A549 (cell line): ENCODE data around the gene ACTG1. TPM values are rescaled to one million over a fixed set of nuclear protein-coding genes. Genes with fewer than 3 reads are reported as not detected.

Experiments
- ATAC-seq, 2 experiments: fragments of 200-7000 bp in 1 of 2; fragments of >200 bp in 1 of 2; cut with Nextera tagmentation in 1 of 2; cut with Tn5 transposase in 1 of 2; 3 replicates each; pipeline versions ENCODE4 v1.8.0 to v1.9.1; 2018 to 2020; ENCODE audit warnings: mild to moderate bottlenecking in 1 of 2, moderate library complexity in 1 of 2
- CTCF ChIA-PET: fragments of 300-600 bp; sonication (Branson Sonifier 250); formaldehyde crosslinking; extraction: SDS; loops from one replicate; lab custom pipeline; 2021; ENCODE audit warnings: antibody characterized with exemption, inconsistent platforms; lab: Yijun Ruan, JAX
- POLR2A ChIA-PET: fragments of 350-600 bp; formaldehyde crosslinking; extraction: SDS; loops from one replicate; lab custom pipeline; 2021; ENCODE audit warnings: antibody characterized with exemption, inconsistent platforms; lab: Yijun Ruan, JAX
- DNase-seq, 2 experiments: peaks; one replicate each; pipeline versions ENCODE4 v3.0.0 to v3.0.0-alpha.2; 2011 to 2016; ENCODE audit warnings: low read depth in 1 of 2, low spot score in 1 of 2
- FAIRE-seq: peaks from 2 replicates; lab custom pipeline; 2011; peaks lifted over from hg19 to GRCh38; lab: Jason Lieb, UNC
- H3K27ac ChIP-seq, 2 experiments: fragments of >200 bp; sonication (Bioruptor Twin); formaldehyde crosslinking; 3 replicates each; pipeline ENCODE4 v1.5.1; 2016 to 2017
- H3K4me1 ChIP-seq: fragments of >200 bp; sonication (Bioruptor Twin); formaldehyde crosslinking; 3 replicates; pipeline ENCODE4 v1.6.1; 2016
- H3K4me2 ChIP-seq: fragments of >200 bp; sonication (Bioruptor Twin); formaldehyde crosslinking; 3 replicates; pipeline ENCODE4 v1.6.1; 2016
- H3K4me3 ChIP-seq: fragments of >200 bp; sonication (Bioruptor Twin); formaldehyde crosslinking; 3 replicates; pipeline ENCODE4 v1.5.1; 2016
- H3K9me3 ChIP-seq: fragments of >200 bp; sonication (Bioruptor Twin); formaldehyde crosslinking; 3 replicates; pipeline ENCODE4 v1.6.1; 2016
- CBX8 ChIP-seq: fragments of 200-600 bp; sonication (generic); IDR thresholded peaks from 2 replicates; pipeline ENCODE4 v1.6.1; 2016
- CHD2 ChIP-seq: fragments of 150-350 bp; IDR thresholded peaks from 2 replicates; pipeline ENCODE4 v1.6.1; 2014; ENCODE audit warnings: low read length; ENCODE audit not compliant: partially characterized antibody
- EHF ChIP-seq: fragments of 250-450 bp; sonication (Bioruptor Pico); IDR thresholded peaks from 2 replicates; pipeline ENCODE4 v1.5.0; 2020; ENCODE audit warnings: mild to moderate bottlenecking
- HES2 ChIP-seq: fragments of >200 bp; sonication (Bioruptor Twin); formaldehyde crosslinking; IDR thresholded peaks from 2 replicates; pipeline ENCODE4 v1.6.1; 2016
- JUN ChIP-seq, 2 experiments: fragments of >200 bp; sonication (Bioruptor Twin); formaldehyde crosslinking; IDR thresholded peaks; 2 replicates in 1 of 2; 3 replicates in 1 of 2; pipeline ENCODE4 v1.6.1; 2016 to 2017
- KDM5A ChIP-seq: fragments of 200-600 bp; sonication (generic); IDR thresholded peaks from 2 replicates; pipeline ENCODE4 v1.6.1; 2016; ENCODE audit warnings: antibody characterized with exemption, mild to moderate bottlenecking
- MAFK ChIP-seq: fragments of 450-650 bp; IDR thresholded peaks from 2 replicates; pipeline ENCODE4 v1.6.1; 2014; ENCODE audit not compliant: partially characterized antibody
- NFE2L2 ChIP-seq: fragments of 150-350 bp; conservative IDR thresholded peaks from 2 replicates; pipeline ENCODE4 v1.6.1; 2014; ENCODE audit warnings: low read length
- NPAS2 ChIP-seq: fragments of 250-450 bp; sonication (Bioruptor Pico); IDR thresholded peaks from 2 replicates; pipeline ENCODE4 v1.8.0; 2022; ENCODE audit warnings: mild to moderate bottlenecking, moderate library complexity, borderline replicate concordance
- PHF8 ChIP-seq: fragments of 200-600 bp; sonication (generic); IDR thresholded peaks from 2 replicates; pipeline ENCODE4 v1.6.1; 2016; ENCODE audit warnings: low read depth, mild to moderate bottlenecking, antibody characterized with exemption, moderate library complexity, borderline replicate concordance
- POLR2AphosphoS2 ChIP-seq: conservative IDR thresholded peaks from 2 replicates; pipeline ENCODE4 v1.6.1; 2012; ENCODE audit warnings: low read length, improper control_type of control experiment, inconsistent platforms
- RARB ChIP-seq: fragments of 250-450 bp; sonication (Bioruptor Pico); IDR thresholded peaks from 2 replicates; pipeline ENCODE4 v1.8.0; 2021; ENCODE audit warnings: mild to moderate bottlenecking, moderate library complexity
- RCOR1 ChIP-seq: fragments of 150-350 bp; IDR thresholded peaks from 2 replicates; pipeline ENCODE4 v1.6.1; 2014; ENCODE audit warnings: antibody characterized with exemption, low read length, low read depth
- RNF2 ChIP-seq: fragments of 200-600 bp; sonication (generic); IDR thresholded peaks from 2 replicates; pipeline ENCODE4 v1.6.1; 2016; ENCODE audit warnings: low read depth, mild to moderate bottlenecking, antibody characterized with exemption, moderate library complexity, borderline replicate concordance
- TFCP2L1 ChIP-seq: fragments of 250-450 bp; sonication (Bioruptor Pico); IDR thresholded peaks from 2 replicates; pipeline ENCODE4 v1.5.0; 2021; ENCODE audit warnings: mild to moderate bottlenecking
- ZFP36 ChIP-seq: fragments of 450-650 bp; IDR thresholded peaks from 2 replicates; pipeline ENCODE4 v1.6.1; 2014; ENCODE audit warnings: borderline replicate concordance; ENCODE audit not compliant: partially characterized antibody
- ZNF302 ChIP-seq: fragments of 250-450 bp; sonication (Bioruptor Pico); IDR thresholded peaks from 2 replicates; pipeline ENCODE4 v1.9.0; 2021; ENCODE audit warnings: inconsistent platforms, mild to moderate bottlenecking, moderate library complexity
- WGBS: methylation state at CpG from one replicate; pipeline ENCODE4 v1.1.6; 2017; ENCODE audit errors: missing lambda C conversion rate; 5-methylcytosine and 5-hydroxymethylcytosine counted together
- polyA plus RNA-seq, 4 experiments: library from polyadenylated mRNA; depleted of rRNA in 3 of 4; stranded (reverse); fragments of >200 nt; fragmentation: RNase III in 1 of 4; extraction: RNeasy Plus Mini Kit Qiagen cat#74134 plus additional on column Dnase treatment in 1 of 4; gene quantifications; 2 replicates in 3 of 4; 3 replicates in 1 of 4; pipeline ENCODE4 v1.2.3, GENCODE V29; 2011 to 2017
- TF ChIP-seq, protein P1 (sequence below): IDR thresholded peaks from 2 replicates; pipeline ENCODE4 v1.6.1; 2012
- TF ChIP-seq, protein P2 (sequence below): fragments of 200-600 bp; sonication (generic); IDR thresholded peaks from 2 replicates; pipeline ENCODE4 v1.6.1; 2016; ENCODE audit warnings: antibody characterized with exemption, mild to moderate bottlenecking, moderate library complexity

ACTG1 gene
- polyA plus RNA-seq, 2 of the 4 experiments (the other 2 are of a cell fraction): 2,042 to 7,263 TPM

DNA sequence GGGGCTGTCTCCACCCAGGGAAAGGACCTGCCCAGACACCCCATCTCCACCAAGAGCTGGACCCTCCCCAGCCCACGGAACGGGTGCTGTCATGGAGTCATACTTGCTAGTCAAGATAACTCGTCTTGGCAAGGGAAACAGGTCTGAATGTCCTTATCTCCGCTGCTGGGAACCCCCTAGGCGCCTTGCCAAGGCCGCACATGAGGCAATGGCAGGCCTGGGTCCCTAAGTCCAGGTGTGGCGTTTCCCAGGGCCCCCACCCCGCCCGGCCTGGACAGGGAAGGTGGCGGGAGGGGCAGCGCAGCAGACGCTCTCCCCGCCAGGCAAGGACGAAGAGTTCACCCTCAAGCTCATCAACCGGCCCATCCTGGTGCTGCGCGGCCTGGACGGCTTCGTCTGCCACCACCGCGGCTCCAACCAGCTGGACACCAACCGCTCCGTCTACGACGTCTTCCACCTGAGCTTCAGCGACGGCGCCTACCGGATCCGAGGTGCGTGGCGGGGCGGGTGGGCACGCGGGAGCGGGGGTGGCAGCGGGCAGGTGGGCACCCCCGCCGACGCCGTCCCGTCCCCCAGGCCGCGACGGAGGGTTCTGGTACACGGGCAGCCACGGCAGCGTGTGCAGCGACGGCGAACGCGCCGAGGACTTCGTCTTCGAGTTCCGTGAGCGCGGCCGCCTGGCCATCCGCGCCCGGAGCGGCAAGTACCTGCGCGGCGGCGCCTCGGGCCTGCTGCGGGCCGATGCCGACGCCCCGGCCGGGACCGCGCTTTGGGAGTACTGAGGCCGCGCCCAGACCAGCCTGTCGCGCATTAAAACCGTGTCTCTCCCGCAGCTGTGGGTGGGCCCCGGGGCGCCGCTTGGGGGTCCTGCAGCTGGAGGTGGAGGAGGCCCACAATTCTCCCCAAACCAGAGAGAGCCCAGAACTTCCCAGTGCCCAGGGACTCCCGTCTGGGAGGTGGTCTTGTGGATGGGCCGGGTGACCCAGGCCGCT, 24.0 kb upstream of the ACTG1 start:
- POLR2A ChIA-PET: no interaction called here
- Histone ChIP-seq H3K4me3 (no peak overlapping the region), H3K27ac (no peak overlapping the region), H3K4me1 (peaks cover 11% of the 10 kb centered on the region; the same call in 1 of the 3 replicates), H3K4me2 (no peak overlapping the region), H3K9me3 (no peaks in the 10 kb centered on the region)
- FAIRE-seq (no peak), ATAC-seq (no peak), DNase-seq (no peak)
- TF ChIP-seq POLR2AphosphoS2: no peak
- no peak for TF ChIP-seq ZNF302 (CRISPR knock-in tag)
- TF ChIP-seq EHF (CRISPR knock-in tag): no peak
- TF ChIP-seq, protein P1, sequence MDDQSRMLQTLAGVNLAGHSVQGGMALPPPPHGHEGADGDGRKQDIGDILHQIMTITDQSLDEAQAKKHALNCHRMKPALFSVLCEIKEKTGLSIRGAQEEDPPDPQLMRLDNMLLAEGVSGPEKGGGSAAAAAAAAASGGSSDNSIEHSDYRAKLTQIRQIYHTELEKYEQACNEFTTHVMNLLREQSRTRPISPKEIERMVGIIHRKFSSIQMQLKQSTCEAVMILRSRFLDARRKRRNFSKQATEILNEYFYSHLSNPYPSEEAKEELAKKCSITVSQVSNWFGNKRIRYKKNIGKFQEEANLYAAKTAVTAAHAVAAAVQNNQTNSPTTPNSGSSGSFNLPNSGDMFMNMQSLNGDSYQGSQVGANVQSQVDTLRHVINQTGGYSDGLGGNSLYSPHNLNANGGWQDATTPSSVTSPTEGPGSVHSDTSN: no peak
- no peak for TF ChIP-seq MAFK
- TF ChIP-seq RCOR1: no peak
- TF ChIP-seq HES2: no peak
- no peak; a peak in 1 of 5 replicates for TF ChIP-seq JUN (IDR thresholded peaks at IDR 0.05)
- TF ChIP-seq PHF8: no peak
- TF ChIP-seq NPAS2: no peak
- TF ChIP-seq CHD2: no peak
- WGBS: 94% methylated on average over 77 of the region's 89 CpGs
- CTCF ChIA-PET: interaction anchor here (0.8 to 6.4 kb wide), 10 partner anchors 8 to 65 kb away, joined by 3 to 29 read pairs (median 5); partner anchors contain the start of gene FAAP100

GRCh38 chr17:81535480-81536298, 23.1 kb upstream of the ACTG1 start:
- no peak overlapping the region for H3K27ac ChIP-seq
- H3K9me3 ChIP-seq: no peaks in the 10 kb centered on the region
- no peak for DNase-seq
- POLR2A ChIA-PET: no interaction called here
- no peak for ATAC-seq
- TF ChIP-seq, protein P1: peak; percentile 12; the same call in 1 of the 2 replicates
- TF ChIP-seq CBX8: no peak
- TF ChIP-seq, all 56 proteins: peak for 1
- no peak overlapping the region for H3K4me2 ChIP-seq
- H3K4me1 ChIP-seq: peaks cover 11% of the 10 kb centered on the region; the same call in 1 of the 3 replicates
- CTCF ChIA-PET: interaction anchor here (0.8 to 1.7 kb wide), 6 partner anchors 9 to 66 kb away, joined by 3 to 10 read pairs (median 3); no protein-coding TSS in a partner anchor
- WGBS: 96% methylated on average over 13 of the region's 13 CpGs
- H3K4me3 ChIP-seq: no peak overlapping the region
- no peak for FAIRE-seq

- FAIRE-seq: no peak
These were observed 22.4 kb upstream of the ACTG1 start for GRCh38 chr17:81535007-81535328.

More at GRCh38 chr17:81535007-81535328, 22.4 kb upstream of the ACTG1 start:
- WGBS: 73% methylated on average over 5 of the region's 5 CpGs
- DNase-seq (no peak), ATAC-seq (no peak)
- Histone ChIP-seq H3K4me1 (peaks cover 11% of the 10 kb centered on the region; the same call in 1 of the 3 replicates), H3K27ac (no peak overlapping the region), H3K9me3 (0 out of 3 replicates have a peak, but pooled peaks cover 3% of the 10 kb centered on the region), H3K4me2 (no peak overlapping the region), H3K4me3 (no peak overlapping the region)
- ChIA-PET POLR2A (interaction anchor here (0.8 kb wide), 1 partner anchor 66 kb away, joined by 3 read pairs; no protein-coding TSS in a partner anchor), CTCF (interaction anchor here (0.9 to 2.9 kb wide), 3 partner anchors 9 to 392 kb away, joined by 3 to 16 read pairs (median 3); no protein-coding TSS in a partner anchor)
- no peak for TF ChIP-seq RARB
- TF ChIP-seq ZFP36: no peak
- TF ChIP-seq, protein P1: peak; percentile 61
- TF ChIP-seq ZNF302 (CRISPR knock-in tag): no peak
- no peak for TF ChIP-seq RNF2
- TF ChIP-seq, protein P2, sequence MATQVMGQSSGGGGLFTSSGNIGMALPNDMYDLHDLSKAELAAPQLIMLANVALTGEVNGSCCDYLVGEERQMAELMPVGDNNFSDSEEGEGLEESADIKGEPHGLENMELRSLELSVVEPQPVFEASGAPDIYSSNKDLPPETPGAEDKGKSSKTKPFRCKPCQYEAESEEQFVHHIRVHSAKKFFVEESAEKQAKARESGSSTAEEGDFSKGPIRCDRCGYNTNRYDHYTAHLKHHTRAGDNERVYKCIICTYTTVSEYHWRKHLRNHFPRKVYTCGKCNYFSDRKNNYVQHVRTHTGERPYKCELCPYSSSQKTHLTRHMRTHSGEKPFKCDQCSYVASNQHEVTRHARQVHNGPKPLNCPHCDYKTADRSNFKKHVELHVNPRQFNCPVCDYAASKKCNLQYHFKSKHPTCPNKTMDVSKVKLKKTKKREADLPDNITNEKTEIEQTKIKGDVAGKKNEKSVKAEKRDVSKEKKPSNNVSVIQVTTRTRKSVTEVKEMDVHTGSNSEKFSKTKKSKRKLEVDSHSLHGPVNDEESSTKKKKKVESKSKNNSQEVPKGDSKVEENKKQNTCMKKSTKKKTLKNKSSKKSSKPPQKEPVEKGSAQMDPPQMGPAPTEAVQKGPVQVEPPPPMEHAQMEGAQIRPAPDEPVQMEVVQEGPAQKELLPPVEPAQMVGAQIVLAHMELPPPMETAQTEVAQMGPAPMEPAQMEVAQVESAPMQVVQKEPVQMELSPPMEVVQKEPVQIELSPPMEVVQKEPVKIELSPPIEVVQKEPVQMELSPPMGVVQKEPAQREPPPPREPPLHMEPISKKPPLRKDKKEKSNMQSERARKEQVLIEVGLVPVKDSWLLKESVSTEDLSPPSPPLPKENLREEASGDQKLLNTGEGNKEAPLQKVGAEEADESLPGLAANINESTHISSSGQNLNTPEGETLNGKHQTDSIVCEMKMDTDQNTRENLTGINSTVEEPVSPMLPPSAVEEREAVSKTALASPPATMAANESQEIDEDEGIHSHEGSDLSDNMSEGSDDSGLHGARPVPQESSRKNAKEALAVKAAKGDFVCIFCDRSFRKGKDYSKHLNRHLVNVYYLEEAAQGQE: no peak
- TF ChIP-seq TFCP2L1 (CRISPR knock-in tag): no peak
- no peak for TF ChIP-seq KDM5A
- TF ChIP-seq NFE2L2: no peak
